ENCODE measurements around the gene SETBP1.
A peak's percentile ranks its signal among the peaks of the same experiment; 100 is the strongest.
"Not testable (repeated sequence)": the region's sequence is repeated elsewhere in the genome, so short reads cannot be mapped to it uniquely, and the experiment has no call there.

SETBP1 gene

DNA sequence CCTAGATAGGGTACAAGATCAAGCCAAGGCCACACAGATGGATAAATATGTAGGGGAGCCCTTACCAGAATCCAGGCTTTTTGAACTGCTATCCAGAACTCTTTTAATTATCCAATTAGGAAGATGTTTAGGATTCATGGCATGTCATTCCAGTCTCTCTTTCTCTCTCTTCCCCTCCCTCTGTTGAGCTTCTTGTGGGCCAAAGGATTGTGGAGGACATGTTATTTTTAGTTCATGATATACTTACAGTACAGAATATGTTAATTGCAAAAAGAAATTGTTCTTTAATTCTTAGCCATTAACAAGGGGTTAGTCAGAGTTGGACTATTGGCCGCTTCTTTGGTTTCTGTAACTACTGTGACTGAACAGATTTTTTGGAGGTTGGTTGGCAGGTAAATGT is 113.0 kb downstream of the SETBP1 start:
- Mint-ChIP-seq H3K4me1 (peaks cover 65 to 100% of the 10 kb centered on the region in 2 donors), H3K27ac (peak overlapping the region; percentile 80), H3K4me3 (no peak overlapping the region), H3K27me3 (no peaks in the 10 kb centered on the region), H3K9me3 (no peaks in the 10 kb centered on the region), H3K36me3 (peaks cover 59 to 77% of the 10 kb centered on the region in 2 donors)
- DNase-seq = no peak
- ATAC-seq (replicated peaks) = no peak

GRCh38 chr18:44795241-44795640 is 114.6 kb downstream of the SETBP1 start:
- H3K4me1 Mint-ChIP-seq = peaks cover 76 to 100% of the 10 kb centered on the region in 2 donors
- H3K27ac Mint-ChIP-seq = peak overlapping the region; percentile 90
- DNase-seq = no peak
- peak overlapping the region in 1 of 2 donors; percentile 21 for H3K4me3 Mint-ChIP-seq
- no peaks in the 10 kb centered on the region for H3K27me3 Mint-ChIP-seq
- H3K9me3 Mint-ChIP-seq = peaks cover 1% of the 10 kb centered on the region in 2 donors
- H3K36me3 Mint-ChIP-seq = peaks cover 65 to 77% of the 10 kb centered on the region in 2 donors
- ATAC-seq (replicated peaks) = peak; percentile 3 to 4

DNA sequence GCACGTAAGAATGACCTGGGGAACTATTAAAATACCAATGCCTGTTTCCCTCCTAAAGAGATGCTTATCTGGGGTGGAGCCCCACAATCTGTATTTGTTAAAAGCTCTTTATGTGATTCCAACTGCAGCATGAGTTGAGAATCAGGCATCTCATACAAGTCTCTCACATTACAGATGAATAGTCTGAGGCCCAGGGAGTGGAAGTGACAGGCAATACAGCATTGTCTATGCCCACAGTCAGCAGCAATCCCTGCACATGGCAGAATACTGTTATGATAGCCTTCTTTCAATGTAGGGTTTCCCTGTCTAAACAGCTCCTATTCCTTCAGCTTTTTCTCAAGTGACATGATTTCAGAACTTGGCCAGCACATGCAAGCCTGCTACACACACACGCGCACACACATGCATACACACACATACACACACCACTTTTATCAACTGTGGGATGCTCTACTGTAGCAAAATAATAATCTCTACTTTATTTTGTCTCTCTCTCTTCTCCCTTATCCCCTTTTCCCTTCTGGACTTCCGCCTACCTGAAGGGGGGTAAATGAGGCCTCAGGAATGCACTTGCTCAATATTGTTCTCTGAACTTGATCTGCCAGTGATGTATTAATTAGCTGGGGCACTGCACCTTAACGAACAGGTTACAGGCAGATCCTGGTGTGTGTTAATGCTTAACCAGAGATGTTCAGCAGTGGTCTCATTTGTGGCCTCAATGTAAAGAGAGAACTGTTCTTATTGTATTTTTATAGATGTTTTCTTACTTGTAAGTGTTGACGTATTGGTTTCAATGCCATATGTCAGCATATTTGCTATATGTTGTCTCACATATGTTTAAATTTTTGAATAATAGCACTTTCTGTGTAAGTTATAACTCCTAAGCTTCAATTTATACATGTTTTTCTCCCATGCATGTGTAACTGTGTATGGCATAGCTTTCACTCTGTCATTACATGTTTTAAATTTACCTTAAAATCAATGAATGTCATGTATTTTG is 116.0 kb downstream of the SETBP1 start:
- Mint-ChIP-seq H3K4me1 (peaks cover 75 to 100% of the 10 kb centered on the region in 2 donors), H3K9me3 (peaks cover 4 to 6% of the 10 kb centered on the region in 2 donors), H3K27ac (peak overlapping the region; percentile 98), H3K36me3 (peaks cover 69 to 77% of the 10 kb centered on the region in 2 donors), H3K27me3 (no peaks in the 10 kb centered on the region), H3K4me3 (no peak overlapping the region)
- DNase-seq (no peak), ATAC-seq (replicated peaks) (no peak)

DNA sequence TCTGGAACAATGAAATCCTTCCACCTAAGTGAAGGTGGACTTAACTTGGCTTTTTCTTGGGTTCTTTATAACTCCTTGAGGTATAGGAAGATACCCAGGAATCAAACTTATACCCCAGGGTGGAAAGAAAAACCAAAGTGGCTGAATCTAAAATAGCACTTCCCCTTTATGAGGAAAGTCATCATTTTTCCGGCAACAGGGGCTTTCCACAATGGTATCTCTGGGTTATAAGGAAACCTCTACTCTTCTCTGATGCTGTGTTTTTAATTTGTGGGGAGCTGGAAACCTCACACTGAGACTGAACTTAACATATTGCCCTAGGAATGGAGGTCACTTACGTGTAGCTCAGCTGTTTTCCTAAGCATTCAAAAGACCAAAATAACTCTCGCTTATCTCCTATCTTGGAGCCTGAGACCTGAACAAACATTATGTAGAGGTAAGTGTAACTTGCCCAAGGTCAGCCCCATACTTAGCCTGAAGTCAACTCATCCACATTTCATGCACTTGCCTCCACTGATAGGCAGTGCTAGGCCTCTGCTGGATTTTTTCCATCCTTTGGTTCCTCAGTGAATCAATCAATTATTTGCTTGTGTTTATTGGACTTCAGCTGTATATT is 117.9 kb downstream of the SETBP1 start:
- H3K4me1 Mint-ChIP-seq = peaks cover 83 to 100% of the 10 kb centered on the region in 2 donors
- H3K27ac Mint-ChIP-seq = peak overlapping the region; percentile 98
- ATAC-seq (replicated peaks) = peak; percentile 70 to 72
- peaks cover 71 to 82% of the 10 kb centered on the region in 2 donors for H3K36me3 Mint-ChIP-seq
- DNase-seq = peak; percentile 63
- peak overlapping the region; percentile 3 to 61 for H3K4me3 Mint-ChIP-seq
- no peaks in the 10 kb centered on the region for H3K27me3 Mint-ChIP-seq
- H3K9me3 Mint-ChIP-seq = peaks cover 4 to 9% of the 10 kb centered on the region in 2 donors

GRCh38 chr18:44799382-44799906 is 118.8 kb downstream of the SETBP1 start:
- DNase-seq (peak; percentile 33), ATAC-seq (replicated peaks) (peak; percentile 51 to 61)
- H3K27me3 Mint-ChIP-seq = no peaks in the 10 kb centered on the region
- peaks cover 70 to 82% of the 10 kb centered on the region in 2 donors for H3K36me3 Mint-ChIP-seq
- peak overlapping the region; percentile 46 to 61 for H3K4me3 Mint-ChIP-seq
- H3K9me3 Mint-ChIP-seq = peaks cover 4 to 9% of the 10 kb centered on the region in 2 donors
- peaks cover 80 to 100% of the 10 kb centered on the region in 2 donors for H3K4me1 Mint-ChIP-seq
- peak overlapping the region; percentile 98 for H3K27ac Mint-ChIP-seq

GRCh38 chr18:44799907-44800421 is 119.3 kb downstream of the SETBP1 start:
- Mint-ChIP-seq H3K27ac (peak overlapping the region; percentile 98), H3K9me3 (peaks cover 4 to 9% of the 10 kb centered on the region in 2 donors), H3K4me3 (peak overlapping the region; percentile 70 to 74), H3K27me3 (no peaks in the 10 kb centered on the region), H3K4me1 (peaks cover 80 to 100% of the 10 kb centered on the region in 2 donors), H3K36me3 (peaks cover 68 to 80% of the 10 kb centered on the region in 2 donors)
- ATAC-seq (replicated peaks) (peak; percentile 39 to 53), DNase-seq (peak; percentile 30)

GRCh38 chr18:44800766-44801165 is 120.1 kb downstream of the SETBP1 start:
- Mint-ChIP-seq H3K4me1 (peaks cover 80 to 100% of the 10 kb centered on the region in 2 donors), H3K4me3 (peak overlapping the region; percentile 27 to 70), H3K27ac (peak overlapping the region; percentile 98), H3K36me3 (peaks cover 66 to 78% of the 10 kb centered on the region in 2 donors)
- H3K9me3 Mint-ChIP-seq; H3K27me3 Mint-ChIP-seq; DNase-seq; ATAC-seq (replicated peaks): not testable (repeated sequence)

GRCh38 chr18:44801781-44802180 is 121.1 kb downstream of the SETBP1 start:
- Mint-ChIP-seq H3K4me1 (peaks cover 76 to 100% of the 10 kb centered on the region in 2 donors), H3K27me3 (no peaks in the 10 kb centered on the region), H3K27ac (peak overlapping the region; percentile 80)

DNA sequence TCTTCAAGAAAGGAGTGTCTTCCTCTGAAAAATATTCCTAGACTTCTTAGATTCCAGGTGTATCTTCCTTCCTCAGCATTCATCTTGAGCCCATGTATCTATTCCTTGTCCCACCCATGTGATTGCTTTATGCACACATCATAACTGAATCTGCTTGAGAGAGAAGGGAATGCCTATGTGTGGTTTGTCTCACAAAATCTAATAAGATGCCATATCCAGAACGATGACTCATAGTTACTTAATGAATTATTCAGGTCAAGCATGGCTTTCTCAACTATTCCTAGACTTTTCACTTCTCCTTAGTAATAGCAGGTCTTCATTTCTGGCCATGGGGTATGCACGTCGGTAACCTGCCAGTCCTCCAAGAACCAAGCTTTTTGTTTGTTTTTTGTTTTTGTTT is 121.8 kb downstream of the SETBP1 start:
- ATAC-seq (replicated peaks) (no peak), DNase-seq (no peak)
- H3K4me3 Mint-ChIP-seq = peak overlapping the region; percentile 55 to 69
- no peaks in the 10 kb centered on the region for H3K27me3 Mint-ChIP-seq
- H3K27ac Mint-ChIP-seq = peak overlapping the region; percentile 80
- H3K36me3 Mint-ChIP-seq = peaks cover 64 to 79% of the 10 kb centered on the region in 2 donors
- peaks cover 71 to 98% of the 10 kb centered on the region in 2 donors for H3K4me1 Mint-ChIP-seq
- peaks cover 4 to 9% of the 10 kb centered on the region in 2 donors for H3K9me3 Mint-ChIP-seq

More at GRCh38 chr18:44801781-44802180, 121.1 kb downstream of the SETBP1 start:
- ATAC-seq (replicated peaks) = no peak
- no peak for DNase-seq
- peaks cover 4 to 9% of the 10 kb centered on the region in 2 donors for H3K9me3 Mint-ChIP-seq
- peaks cover 65 to 78% of the 10 kb centered on the region in 2 donors for H3K36me3 Mint-ChIP-seq
- peak overlapping the region in 1 of 2 donors; percentile 17 for H3K4me3 Mint-ChIP-seq

GRCh38 chr18:44803019-44803650 is 122.4 kb downstream of the SETBP1 start:
- peaks cover 65 to 81% of the 10 kb centered on the region in 2 donors for H3K36me3 Mint-ChIP-seq
- H3K4me3 Mint-ChIP-seq = peak overlapping the region; percentile 66 to 69
- H3K9me3 Mint-ChIP-seq = peaks cover 4 to 9% of the 10 kb centered on the region in 2 donors
- peaks cover 69 to 98% of the 10 kb centered on the region in 2 donors for H3K4me1 Mint-ChIP-seq
- DNase-seq (no peak), ATAC-seq (replicated peaks) (peak in 1 of 2 donors; percentile 4)
- H3K27me3 Mint-ChIP-seq = no peaks in the 10 kb centered on the region
- peak overlapping the region; percentile 82 for H3K27ac Mint-ChIP-seq

- Mint-ChIP-seq H3K9me3 (peaks cover 4 to 9% of the 10 kb centered on the region in 2 donors), H3K27ac (peak overlapping the region; percentile 93), H3K36me3 (peaks cover 74 to 89% of the 10 kb centered on the region in 2 donors), H3K4me1 (peaks cover 66 to 98% of the 10 kb centered on the region in 2 donors), H3K27me3 (no peaks in the 10 kb centered on the region), H3K4me3 (peak overlapping the region; percentile 66 to 69)
- DNase-seq (no peak), ATAC-seq (replicated peaks) (no peak)
Observed at GRCh38 chr18:44804033-44804432, 123.3 kb downstream of the SETBP1 start.

GRCh38 chr18:44805176-44805575 is 124.5 kb downstream of the SETBP1 start:
- no peak for ATAC-seq (replicated peaks)
- H3K9me3 Mint-ChIP-seq = peaks cover 4 to 9% of the 10 kb centered on the region in 2 donors
- peaks cover 55 to 92% of the 10 kb centered on the region in 2 donors for H3K4me1 Mint-ChIP-seq
- H3K27me3 Mint-ChIP-seq = no peaks in the 10 kb centered on the region
- peak overlapping the region; percentile 92 for H3K27ac Mint-ChIP-seq
- H3K4me3 Mint-ChIP-seq = peak overlapping the region; percentile 20 to 59
- DNase-seq = no peak
- peaks cover 69 to 90% of the 10 kb centered on the region in 2 donors for H3K36me3 Mint-ChIP-seq

DNA sequence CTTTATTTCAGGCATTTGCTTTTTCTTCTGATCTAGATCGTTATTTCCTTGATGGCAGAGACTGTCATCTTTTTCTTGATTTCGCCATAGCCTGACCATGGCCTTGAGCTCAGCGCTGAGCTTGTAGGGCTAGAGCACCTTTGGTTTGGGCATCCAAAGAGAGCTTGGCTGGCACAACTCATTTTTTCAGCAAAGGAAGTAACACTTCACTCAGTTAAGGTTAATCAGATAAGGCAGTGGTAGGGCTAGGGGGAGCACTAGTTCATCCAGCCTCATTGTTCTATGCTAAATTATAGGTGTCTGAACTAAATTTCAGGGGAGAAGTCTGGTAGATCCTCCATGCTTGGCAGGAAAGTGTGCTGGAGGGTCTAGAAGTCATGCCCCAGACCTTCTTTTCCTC is 125.0 kb downstream of the SETBP1 start:
- H3K4me3 Mint-ChIP-seq = peak overlapping the region; percentile 20 to 59
- peaks cover 53 to 87% of the 10 kb centered on the region in 2 donors for H3K4me1 Mint-ChIP-seq
- peaks cover 0 to 5% of the 10 kb centered on the region in 2 donors for H3K9me3 Mint-ChIP-seq
- peaks cover 67 to 90% of the 10 kb centered on the region in 2 donors for H3K36me3 Mint-ChIP-seq
- H3K27ac Mint-ChIP-seq = peak overlapping the region; percentile 92
- H3K27me3 Mint-ChIP-seq = no peaks in the 10 kb centered on the region
- ATAC-seq (replicated peaks) = no peak
- no peak for DNase-seq
